ENCODE data around the gene NDFIP2.

The NDFIP2 gene

GRCh38 chr13:79459906-79460305 is 21.0 kb upstream of the NDFIP2 start:
- DNase-seq, result no peak

- DNase-seq, result no peak
These were observed 18.1 kb upstream of the NDFIP2 start for GRCh38 chr13:79462895-79463294.

DNA sequence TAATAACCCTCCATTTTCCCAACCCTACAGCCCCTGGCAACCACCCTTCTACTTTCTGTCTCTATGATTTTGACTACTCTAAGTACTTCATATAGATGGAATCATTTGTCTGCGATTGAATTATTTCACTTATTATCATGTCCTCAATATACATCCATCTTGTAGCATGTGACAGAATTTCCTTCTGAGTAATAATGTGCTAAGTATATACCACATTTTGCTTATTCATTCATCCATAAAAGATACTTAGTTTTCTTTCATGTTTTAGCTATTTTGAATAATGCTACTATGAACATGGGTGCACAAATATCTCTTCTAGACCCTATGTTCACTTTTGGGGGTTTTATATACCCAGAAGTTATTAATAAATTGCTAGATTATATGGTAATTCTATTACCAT is 17.4 kb upstream of the NDFIP2 start:
- no peak for DNase-seq

GRCh38 chr13:79466872-79467271 is 14.1 kb upstream of the NDFIP2 start:
- DNase-seq, result no peak

- DNase-seq, result no peak
These were observed 12.6 kb upstream of the NDFIP2 start for GRCh38 chr13:79468402-79468801.

- no peak for DNase-seq
These were observed 12.1 kb upstream of the NDFIP2 start for GRCh38 chr13:79468819-79469218.

DNA sequence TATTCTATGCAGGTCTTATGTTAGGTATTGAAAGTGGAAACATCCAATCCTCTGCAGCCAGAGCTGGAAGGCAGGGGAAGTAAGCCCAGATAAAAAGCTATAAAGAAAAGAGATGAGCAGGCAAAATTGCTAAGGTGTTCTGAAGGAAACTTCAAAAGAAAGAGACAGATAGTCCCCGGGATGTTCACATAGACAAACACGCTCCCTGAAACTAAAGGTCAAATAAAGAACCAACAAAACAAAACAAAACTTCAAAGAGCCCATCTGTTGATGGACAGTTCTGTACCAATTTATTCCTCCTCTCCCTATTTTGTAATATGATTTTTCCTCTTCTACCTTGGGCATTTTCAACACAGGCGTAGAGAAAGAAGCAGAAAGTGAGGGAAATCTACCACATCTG is 11.3 kb upstream of the NDFIP2 start:
- DNase-seq, result no peak

GRCh38 chr13:79470666-79471065 is 10.3 kb upstream of the NDFIP2 start:
- no peak for DNase-seq

- no peak for DNase-seq
These were observed 5.4 kb upstream of the NDFIP2 start for GRCh38 chr13:79475569-79475968.

- DNase-seq, result no peak
These were observed 3.0 kb upstream of the NDFIP2 start for GRCh38 chr13:79477968-79478367.

- no peak for DNase-seq
These were observed 1.1 kb upstream of the NDFIP2 start for GRCh38 chr13:79479882-79480281.

DNA sequence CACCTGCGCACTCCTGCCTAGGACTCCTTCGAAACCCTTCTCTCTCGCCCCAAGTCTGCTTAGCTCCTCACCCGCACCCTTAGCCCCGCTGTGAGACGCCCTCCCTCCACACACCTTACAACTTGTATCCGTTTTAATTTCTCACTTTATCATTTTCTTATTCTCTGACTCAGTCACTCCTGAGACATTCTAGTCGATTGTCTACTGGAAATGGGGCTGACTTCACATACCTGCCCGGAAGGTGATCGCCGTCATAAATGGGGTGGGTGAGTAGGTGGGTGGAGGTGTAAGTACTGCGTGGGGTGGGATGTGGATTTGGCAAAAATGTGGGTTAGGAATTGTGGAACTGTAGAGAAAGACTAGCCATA is 714 bp downstream of the NDFIP2 start:
- peak; percentile 70 for DNase-seq

GRCh38 chr13:79482281-79482970 is 1.5 kb downstream of the NDFIP2 start:
- no peak for DNase-seq

- no peak for DNase-seq
These were observed 2.2 kb downstream of the NDFIP2 start for GRCh38 chr13:79483086-79483706.

- no peak for DNase-seq
These were observed 4.3 kb downstream of the NDFIP2 start for GRCh38 chr13:79485014-79485811.

DNA sequence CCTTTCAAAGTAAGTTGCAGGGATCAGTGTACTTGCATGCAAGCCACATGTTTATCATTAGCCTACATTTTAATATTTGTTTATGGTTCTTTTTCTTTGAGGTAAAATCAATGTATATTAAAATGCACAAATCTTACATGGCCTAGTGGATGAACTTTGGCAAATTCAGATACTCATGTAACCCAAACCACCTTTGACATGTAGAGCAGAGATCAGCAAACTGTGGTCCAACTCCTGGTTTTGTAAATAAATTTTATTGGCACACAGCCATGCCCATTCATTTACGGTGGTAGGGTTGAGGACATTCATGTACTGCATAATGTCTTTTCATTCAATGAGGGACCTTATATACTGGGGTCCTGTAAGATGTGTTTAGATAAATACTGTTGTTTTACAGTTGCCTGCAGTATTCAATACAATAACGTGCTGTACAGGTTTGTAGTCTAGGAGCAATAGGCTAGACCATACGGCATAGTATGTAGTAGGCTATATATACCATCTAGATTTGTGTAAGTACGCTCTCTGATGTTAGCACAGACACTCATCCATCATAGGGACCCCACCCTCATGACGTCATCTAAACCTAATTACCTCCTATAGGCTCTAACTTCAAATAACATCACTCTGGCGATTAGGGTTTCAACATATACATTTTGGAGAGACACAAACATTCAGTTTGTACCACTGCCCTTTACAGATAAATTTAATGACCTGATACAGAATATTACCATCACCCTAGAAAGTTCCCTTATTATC is 5.7 kb downstream of the NDFIP2 start:
- DNase-seq, result no peak

DNA sequence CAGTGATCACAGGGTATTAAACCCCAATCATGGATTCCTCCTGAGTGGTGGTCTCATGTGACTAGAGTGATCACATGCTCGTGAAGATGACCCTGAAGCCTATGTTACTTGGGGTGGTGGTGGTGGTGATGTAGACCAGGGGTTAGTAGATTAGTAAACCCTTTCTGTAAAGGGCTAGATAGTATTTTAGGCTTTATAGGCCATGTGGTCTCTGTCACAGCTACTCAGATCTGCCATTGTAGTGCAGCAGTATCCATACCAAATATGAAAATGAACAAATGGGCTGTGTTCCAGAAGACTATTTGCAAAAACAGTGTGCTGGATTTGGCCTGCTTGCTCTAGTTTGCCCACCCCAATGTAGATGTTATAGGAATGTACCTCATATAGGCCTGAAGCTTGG is 9.4 kb downstream of the NDFIP2 start:
- no peak for DNase-seq

DNA sequence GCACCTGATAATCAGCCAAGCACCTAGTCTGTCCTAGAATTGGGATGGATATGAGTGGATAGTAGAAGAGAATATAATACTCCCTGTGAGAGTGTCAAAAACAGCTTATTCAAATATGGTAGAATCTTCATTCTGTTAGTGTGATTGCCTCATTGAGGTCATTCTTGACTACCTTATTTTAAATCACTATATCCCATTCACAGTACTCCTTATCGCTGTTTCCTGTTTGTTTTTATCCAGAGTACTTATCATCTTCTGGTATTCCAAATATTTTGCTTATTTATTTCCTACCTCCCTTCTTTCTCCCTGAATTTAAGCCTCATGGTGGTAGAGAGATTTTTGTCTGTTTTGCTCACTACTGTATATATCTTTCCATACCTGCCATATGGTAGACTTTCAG is 9.9 kb downstream of the NDFIP2 start:
- no peak for DNase-seq

DNA sequence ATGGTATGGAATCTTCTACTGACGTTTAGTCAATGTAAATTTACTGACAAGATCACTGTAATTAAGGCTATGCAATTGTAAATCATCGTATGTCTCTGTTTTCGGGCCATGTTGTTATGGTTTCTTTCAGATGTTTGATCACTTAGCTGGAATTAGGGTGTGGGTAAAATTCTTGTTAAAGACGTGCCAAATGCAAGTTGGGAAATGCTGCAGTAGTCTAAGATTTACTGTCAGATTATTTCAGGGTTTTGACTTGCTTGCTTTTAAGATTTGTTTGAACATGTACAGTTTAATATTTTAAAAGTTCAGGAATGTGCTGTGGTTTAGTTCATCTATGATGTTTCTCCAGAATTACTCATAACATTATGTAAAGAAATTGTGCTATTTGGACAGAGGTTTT is 10.8 kb downstream of the NDFIP2 start:
- peak; percentile 72 for DNase-seq

DNA sequence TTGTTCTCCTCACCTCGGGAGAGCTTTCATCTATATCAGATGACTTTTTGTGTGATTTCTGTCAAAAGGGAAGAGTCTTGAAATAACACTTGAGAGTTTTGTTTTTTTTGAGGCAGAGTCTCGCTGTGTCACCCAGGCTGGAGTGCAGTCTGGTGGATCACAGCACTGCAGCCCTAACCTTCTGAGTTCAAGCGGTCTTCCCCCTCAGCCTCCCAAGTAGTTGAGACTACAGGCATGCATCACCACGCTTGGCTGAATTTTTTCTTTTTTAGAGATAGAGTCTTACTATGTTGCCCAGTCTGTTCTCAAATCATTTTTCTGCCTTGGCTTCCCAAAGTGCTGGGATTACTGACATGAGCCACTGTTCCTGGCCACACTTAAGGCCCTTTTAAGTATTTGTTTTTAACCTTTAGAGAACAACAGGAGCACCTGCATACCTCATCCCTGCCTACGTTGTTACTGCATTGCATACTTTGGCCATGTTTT is 11.4 kb downstream of the NDFIP2 start:
- DNase-seq, result peak; percentile 34

GRCh38 chr13:79492918-79493594 is 12.1 kb downstream of the NDFIP2 start:
- DNase-seq, result no peak

- DNase-seq, result no peak
These were observed 15.2 kb downstream of the NDFIP2 start for GRCh38 chr13:79496188-79496587.

DNA sequence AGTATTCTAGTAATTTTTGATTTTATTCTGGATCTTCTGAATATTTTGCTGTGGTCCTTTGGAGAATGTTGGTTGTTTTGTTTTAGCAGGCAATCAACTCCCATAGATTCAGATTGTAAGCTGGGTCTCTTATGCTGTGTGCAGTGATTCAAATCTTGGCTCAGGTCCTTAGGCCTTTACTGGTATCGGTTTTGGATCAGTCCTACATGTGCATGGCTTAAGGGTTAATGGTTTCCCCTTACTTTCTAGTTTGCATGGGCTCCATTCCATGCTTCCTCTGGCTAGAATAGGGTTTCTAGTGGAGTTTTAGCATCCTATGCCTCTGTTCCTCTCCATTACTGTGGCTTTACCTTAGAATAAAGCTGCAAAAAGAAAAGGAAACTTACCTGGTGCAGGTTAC is 16.1 kb downstream of the NDFIP2 start:
- DNase-seq, result no peak
